DMS 273 (cell line): ENCODE data around the gene RNF225.
"Not testable (repeated sequence)": the region's sequence is repeated elsewhere in the genome, so short reads cannot be mapped to it uniquely, and the experiment has no call there.

ENCODE experiments used
- DNase-seq: peaks from one replicate; lab custom pipeline; 2025; ENCODE audit not compliant: unreplicated experiment; lab: John Stamatoyannopoulos, UW

Gene RNF225

DNA sequence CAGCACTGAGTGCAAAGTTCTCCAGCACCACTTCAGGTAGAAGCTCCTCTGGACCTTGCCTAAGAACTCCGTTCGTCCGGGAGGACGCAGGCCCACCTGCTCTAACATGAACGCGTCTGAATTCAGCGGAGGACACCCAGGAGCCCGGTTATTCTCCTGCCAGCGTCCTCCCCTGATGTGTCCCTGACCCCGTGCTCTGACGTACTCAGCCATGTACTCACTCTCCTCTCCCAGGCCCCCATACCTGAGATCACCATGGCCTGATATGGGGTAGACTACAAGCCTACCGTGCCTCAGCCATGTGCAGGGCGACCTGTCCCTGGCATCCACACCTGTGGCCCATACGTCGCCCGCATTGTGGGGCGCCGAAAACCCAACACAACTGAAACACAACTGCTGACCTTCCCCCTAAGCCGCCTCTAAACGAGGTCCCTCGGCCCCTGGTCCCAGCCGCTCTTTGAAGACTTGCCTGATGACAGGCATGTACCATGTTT, 12.2 kb downstream of the RNF225 start:
- peak; percentile 57 for DNase-seq

DNA sequence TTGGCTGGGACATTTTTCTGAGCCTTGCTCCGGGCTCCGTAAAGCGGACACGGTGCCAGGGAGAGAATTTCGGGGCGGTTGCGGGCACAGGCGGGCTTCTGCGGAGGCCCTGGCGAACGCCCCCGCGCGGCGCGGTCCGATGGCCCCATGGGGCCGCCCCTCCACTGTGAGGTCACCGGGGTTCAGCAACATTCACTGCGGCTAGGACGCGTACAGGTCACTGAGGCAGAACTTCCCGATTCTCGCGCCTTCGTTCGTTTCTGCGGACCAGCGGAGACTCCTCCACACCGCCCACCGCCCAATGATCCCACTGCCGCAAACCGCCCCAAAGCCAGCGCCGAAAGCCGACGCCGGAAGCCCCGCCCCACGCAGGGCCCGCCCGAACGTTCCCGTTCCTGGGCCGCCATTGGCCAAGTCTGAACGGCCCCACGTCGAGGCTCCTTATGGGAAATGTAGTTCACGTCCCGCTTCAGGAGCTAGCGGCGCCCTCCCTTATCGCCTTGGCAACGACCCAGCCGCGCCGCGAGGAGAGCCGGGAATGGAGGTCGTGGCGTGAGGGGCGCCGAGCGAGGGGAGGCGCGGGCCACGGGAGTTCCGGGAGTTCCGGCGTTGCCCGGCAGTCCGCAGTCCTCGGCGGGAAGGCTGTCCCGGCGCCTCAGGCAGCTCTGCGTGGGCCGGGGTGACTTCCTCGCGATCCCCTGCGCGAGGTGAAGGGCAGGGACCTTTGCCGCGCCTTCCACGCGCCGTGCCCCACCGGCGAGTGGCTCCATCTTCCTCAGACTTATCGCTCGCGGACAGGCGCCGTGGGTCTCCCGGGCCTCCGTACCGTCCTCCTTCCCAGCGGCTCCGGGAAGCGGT, 12.9 kb downstream of the RNF225 start, which contains the start of gene ZNF584:
Gene ZNF584, plus strand, starts transcription at position 498 of the 858 bp plus-strand sequence. CDS start 499 bp downstream, outside the sequence.
- peak; percentile 99 for DNase-seq

- peak; percentile 82 for DNase-seq
Observed at GRCh38 chr19:58409010-58409790, 13.7 kb downstream of the RNF225 start.

DNA sequence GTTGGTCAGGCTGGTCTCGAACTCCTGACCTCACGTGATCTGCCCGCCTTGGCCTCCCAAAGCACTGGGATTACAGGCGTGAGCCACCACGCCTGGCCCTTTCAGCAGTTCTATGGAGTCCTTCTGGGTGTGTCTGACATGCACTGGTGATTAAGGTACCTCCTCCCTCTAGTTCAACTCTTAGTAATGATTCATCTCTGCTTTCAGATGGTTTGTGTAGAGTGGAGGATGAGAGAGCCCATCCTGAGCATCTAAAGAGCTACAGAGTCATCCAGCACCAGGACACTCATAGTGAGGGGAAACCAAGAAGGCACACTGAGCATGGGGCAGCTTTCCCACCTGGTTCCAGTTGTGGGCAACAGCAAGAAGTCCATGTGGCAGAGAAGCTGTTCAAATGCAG, 21.1 kb downstream of the RNF225 start:
- no peak for DNase-seq

- no peak for DNase-seq
Observed at GRCh38 chr19:58417071-58417470, 21.6 kb downstream of the RNF225 start.

DNA sequence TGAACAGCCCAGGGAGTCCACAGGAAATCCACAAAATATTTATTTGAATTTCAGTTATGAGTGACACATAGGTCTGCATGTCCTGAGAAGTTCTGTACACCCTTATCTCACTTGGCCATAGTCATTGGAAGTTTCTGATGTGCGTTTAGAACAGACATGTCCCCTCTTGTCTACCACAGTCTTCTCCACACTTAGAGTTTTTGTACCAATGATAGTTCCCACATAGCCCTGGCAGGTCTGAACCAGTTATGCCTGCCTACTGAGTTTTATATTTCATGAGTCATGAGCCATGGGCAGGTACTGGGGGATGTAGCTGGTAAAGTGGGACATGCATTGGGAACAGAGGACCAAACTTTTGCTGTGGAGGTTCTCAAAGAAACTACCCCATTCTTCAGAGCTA, 33.2 kb downstream of the RNF225 start:
- no peak for DNase-seq

- DNase-seq: no peak
Observed at GRCh38 chr19:58429745-58430144, 34.3 kb downstream of the RNF225 start.

- no peak for DNase-seq
Observed at GRCh38 chr19:58434217-58434616, 38.8 kb downstream of the RNF225 start.

DNA sequence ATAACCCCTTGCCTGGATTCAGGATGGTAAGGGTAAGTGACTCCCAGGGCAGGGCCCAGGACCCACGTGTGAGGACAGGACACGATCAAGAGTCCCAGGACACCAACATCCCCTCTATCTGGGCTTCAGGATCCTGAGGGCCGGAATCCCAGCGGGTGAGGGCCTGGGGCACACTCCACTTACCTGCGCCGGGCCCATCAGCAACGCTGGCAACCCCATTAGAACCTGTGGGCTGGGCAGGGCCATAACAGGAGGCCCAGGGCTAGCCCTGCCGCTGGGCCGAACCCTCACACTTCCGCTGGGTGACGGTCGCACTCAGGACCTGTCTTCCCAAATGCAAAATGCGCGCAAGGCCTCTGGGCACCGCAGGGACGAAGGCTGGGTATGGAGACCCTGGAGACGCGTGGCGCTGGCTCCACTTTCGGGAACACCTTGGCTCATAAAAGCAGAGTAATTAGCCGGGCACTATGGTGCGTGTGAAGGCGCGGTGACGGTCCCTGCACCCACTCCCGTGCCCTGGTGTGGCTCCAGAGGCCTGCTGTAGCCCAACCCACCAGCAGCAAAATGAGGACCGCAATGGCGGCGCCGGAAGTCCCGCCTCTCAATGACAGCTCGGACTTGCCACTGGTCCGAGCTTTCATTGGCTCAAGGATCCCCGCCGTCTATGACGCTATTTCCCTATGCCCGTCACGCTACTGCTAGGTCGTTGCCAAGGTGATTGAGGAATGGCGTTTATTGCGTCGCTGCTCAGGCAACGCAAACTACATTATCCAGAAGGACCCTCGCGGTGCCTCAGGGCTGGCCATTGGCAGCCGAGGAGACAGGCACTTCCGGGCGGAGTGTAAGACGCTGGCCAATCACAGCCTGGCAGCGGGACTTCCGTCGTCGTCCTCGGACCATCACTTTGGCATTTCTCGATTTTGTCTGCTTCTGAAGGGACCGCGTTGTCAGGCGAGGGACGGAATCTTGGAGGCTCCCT, 44.4 kb downstream of the RNF225 start, which contains the start of gene ZNF132:
Gene ZNF132, minus strand, starts transcription at position 578 of the 979 bp plus-strand sequence. Its CDS starts 332 bp downstream, at position 246.
- peak; percentile 94 for DNase-seq

GRCh38 chr19:58440556-58440955, 45.1 kb downstream of the RNF225 start:
- no peak for DNase-seq

DNA sequence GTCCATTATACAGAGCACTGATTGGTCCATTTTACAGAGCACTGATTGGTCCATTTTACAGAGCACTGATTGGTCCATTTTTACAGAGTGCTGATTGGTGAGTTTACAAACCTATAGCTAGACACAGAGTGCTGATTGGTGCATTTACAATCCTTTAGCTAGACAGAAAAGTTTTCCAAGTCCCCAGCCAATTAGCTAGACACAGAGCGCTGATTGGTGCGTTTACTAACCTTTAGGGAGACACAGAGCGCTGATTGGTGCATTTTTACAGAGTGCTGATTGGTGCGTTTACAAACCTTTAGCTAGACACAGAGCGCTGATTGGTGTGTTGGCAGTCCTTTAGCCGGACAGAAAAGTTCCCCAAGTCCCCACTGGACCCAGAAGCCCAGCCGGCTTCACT, 47.5 kb downstream of the RNF225 start:
- not testable (repeated sequence) for DNase-seq
